Mesothelial cell of epicardium (in vitro differentiated cells): ENCODE data around the gene TMEM63C. TPM values are rescaled to one million over a fixed set of nuclear protein-coding genes. Genes with fewer than 3 reads are reported as not detected.

Source experiments
- DNase-seq, 2 experiments: peaks; one replicate each; pipeline ENCODE4 v3.0.0; 2021; ENCODE audit warnings: low spot score in 2 of 2; ENCODE audit not compliant: unreplicated experiment in 2 of 2
- H3K27ac Mint-ChIP-seq: 2 replicates; pipeline ENCODE4 v1.8.0; 2021; ENCODE audit warnings: mixed read lengths
- H3K27me3 Mint-ChIP-seq: 2 replicates; pipeline ENCODE4 v1.8.0; 2021; ENCODE audit warnings: low read depth, mixed read lengths
- H3K36me3 Mint-ChIP-seq: 2 replicates; pipeline ENCODE4 v1.8.0; 2021; ENCODE audit warnings: mixed read lengths
- H3K4me1 Mint-ChIP-seq: 2 replicates; pipeline ENCODE4 v1.8.0; 2021; ENCODE audit warnings: mixed read lengths
- H3K4me3 Mint-ChIP-seq: 2 replicates; pipeline ENCODE4 v1.8.0; 2021; ENCODE audit warnings: mild to moderate bottlenecking, moderate library complexity, mixed read lengths
- H3K9me3 Mint-ChIP-seq: 2 replicates; pipeline ENCODE4 v1.8.0; 2021; ENCODE audit warnings: mixed read lengths
- total RNA-seq: library from RNA; stranded (reverse); gene quantifications from 3 replicates; pipeline ENCODE4 v1.2.1, GENCODE V29; 2021
- TF ChIP-seq, protein P1 (sequence below): fragments of 200-600 bp; sonication (generic); IDR thresholded peaks from one replicate; pipeline ENCODE4 v1.5.0; 2021; ENCODE audit warnings: antibody characterized with exemption; ENCODE audit not compliant: unreplicated experiment

Gene TMEM63C
- total RNA-seq, 1 donor from 2014 or later = 6.2 TPM

DNA sequence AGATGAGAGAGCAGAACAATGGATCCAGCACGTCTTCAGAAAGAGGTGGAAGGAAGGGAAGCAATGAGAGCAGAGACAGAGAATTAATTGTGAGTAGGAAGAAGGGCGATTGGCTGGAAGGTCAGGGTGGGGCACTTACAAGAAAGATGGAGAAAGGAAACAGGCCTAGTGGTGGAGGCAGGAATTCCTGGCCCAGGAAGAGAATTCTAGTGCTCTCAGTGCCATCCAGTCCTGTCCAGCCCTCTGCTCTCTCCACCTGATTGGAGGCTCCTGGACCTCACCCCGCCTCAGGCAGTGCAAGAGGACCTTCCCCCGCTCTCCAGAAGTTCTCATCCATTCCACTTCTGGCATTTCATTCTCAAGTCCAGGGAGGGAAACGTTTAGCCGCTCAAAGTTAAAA is 46.5 kb downstream of the TMEM63C start:
- TF ChIP-seq, protein P1, sequence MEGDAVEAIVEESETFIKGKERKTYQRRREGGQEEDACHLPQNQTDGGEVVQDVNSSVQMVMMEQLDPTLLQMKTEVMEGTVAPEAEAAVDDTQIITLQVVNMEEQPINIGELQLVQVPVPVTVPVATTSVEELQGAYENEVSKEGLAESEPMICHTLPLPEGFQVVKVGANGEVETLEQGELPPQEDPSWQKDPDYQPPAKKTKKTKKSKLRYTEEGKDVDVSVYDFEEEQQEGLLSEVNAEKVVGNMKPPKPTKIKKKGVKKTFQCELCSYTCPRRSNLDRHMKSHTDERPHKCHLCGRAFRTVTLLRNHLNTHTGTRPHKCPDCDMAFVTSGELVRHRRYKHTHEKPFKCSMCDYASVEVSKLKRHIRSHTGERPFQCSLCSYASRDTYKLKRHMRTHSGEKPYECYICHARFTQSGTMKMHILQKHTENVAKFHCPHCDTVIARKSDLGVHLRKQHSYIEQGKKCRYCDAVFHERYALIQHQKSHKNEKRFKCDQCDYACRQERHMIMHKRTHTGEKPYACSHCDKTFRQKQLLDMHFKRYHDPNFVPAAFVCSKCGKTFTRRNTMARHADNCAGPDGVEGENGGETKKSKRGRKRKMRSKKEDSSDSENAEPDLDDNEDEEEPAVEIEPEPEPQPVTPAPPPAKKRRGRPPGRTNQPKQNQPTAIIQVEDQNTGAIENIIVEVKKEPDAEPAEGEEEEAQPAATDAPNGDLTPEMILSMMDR = no peak
- H3K36me3 Mint-ChIP-seq = no peaks in the 10 kb centered on the region
- no peak overlapping the region for H3K27ac Mint-ChIP-seq
- no peak overlapping the region for H3K4me3 Mint-ChIP-seq
- no peak for DNase-seq
- H3K27me3 Mint-ChIP-seq = peaks cover 11% of the 10 kb centered on the region
- H3K4me1 Mint-ChIP-seq = no peaks in the 10 kb centered on the region
- peaks cover 4% of the 10 kb centered on the region for H3K9me3 Mint-ChIP-seq

GRCh38 chr14:77230914-77231313 is 49.3 kb downstream of the TMEM63C start:
- Mint-ChIP-seq H3K4me1 (no peaks in the 10 kb centered on the region), H3K27me3 (peaks cover 14% of the 10 kb centered on the region), H3K4me3 (no peak overlapping the region), H3K9me3 (peaks cover 4% of the 10 kb centered on the region), H3K36me3 (no peaks in the 10 kb centered on the region), H3K27ac (no peak overlapping the region)
- DNase-seq = no peak
- TF ChIP-seq, protein P1 = no peak

GRCh38 chr14:77231721-77232120 is 50.1 kb downstream of the TMEM63C start:
- peaks cover 4% of the 10 kb centered on the region for H3K9me3 Mint-ChIP-seq
- H3K4me3 Mint-ChIP-seq = no peak overlapping the region
- no peak for DNase-seq
- peaks cover 14% of the 10 kb centered on the region for H3K27me3 Mint-ChIP-seq
- TF ChIP-seq, protein P1 = no peak
- no peaks in the 10 kb centered on the region for H3K36me3 Mint-ChIP-seq
- no peaks in the 10 kb centered on the region for H3K4me1 Mint-ChIP-seq
- H3K27ac Mint-ChIP-seq = no peak overlapping the region

- no peaks in the 10 kb centered on the region for H3K4me1 Mint-ChIP-seq
- no peak overlapping the region for H3K4me3 Mint-ChIP-seq
- H3K9me3 Mint-ChIP-seq = no peaks in the 10 kb centered on the region
- H3K27me3 Mint-ChIP-seq = peaks cover 16% of the 10 kb centered on the region
- no peak overlapping the region for H3K27ac Mint-ChIP-seq
- TF ChIP-seq, protein P1 = no peak
- H3K36me3 Mint-ChIP-seq = no peaks in the 10 kb centered on the region
- DNase-seq = no peak
Measured at GRCh38 chr14:77236814-77237213, 55.2 kb downstream of the TMEM63C start.

DNA sequence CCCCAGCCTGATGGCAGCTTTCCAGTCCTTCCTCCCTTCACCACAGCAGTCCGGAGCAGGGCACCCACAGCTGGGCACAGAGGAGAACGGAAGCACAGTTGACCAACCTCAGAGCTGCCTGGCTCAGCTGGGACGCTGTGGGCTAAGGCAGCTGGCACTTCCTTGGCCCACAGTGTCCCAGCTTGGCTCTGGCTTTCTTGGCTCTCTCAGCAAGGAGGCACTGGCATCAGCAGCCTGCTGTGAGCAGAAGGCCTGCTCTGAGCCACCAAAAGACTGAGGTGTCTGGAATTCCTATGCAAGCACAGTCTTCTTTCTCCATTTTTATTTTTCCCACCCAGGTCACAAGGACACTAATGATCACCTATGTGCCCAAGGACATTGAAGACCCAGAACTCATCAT is 56.8 kb downstream of the TMEM63C start:
- Mint-ChIP-seq H3K9me3 (no peaks in the 10 kb centered on the region), H3K27me3 (peaks cover 16% of the 10 kb centered on the region), H3K36me3 (no peaks in the 10 kb centered on the region), H3K4me1 (no peaks in the 10 kb centered on the region), H3K4me3 (no peak overlapping the region), H3K27ac (no peak overlapping the region)
- no peak for DNase-seq
- TF ChIP-seq, protein P1 = no peak

- peaks cover 16% of the 10 kb centered on the region for H3K27me3 Mint-ChIP-seq
- no peaks in the 10 kb centered on the region for H3K4me1 Mint-ChIP-seq
- H3K4me3 Mint-ChIP-seq = no peak overlapping the region
- H3K27ac Mint-ChIP-seq = no peak overlapping the region
- TF ChIP-seq, protein P1 = no peak
- H3K36me3 Mint-ChIP-seq = no peaks in the 10 kb centered on the region
- no peaks in the 10 kb centered on the region for H3K9me3 Mint-ChIP-seq
- no peak for DNase-seq
Measured at GRCh38 chr14:77238996-77239395, 57.4 kb downstream of the TMEM63C start.
